Measurements from ENCODE around the gene YIPF4. TPM values are rescaled to one million over a fixed set of nuclear protein-coding genes. Genes with fewer than 3 reads are reported as not detected.
A peak's percentile ranks its signal among the peaks of the same experiment; 100 is the strongest.

The YIPF4 gene
- total and polyA plus RNA-seq, 2 of the 4 experiments (the other 2 are of a cell fraction) = 3.6 to 6.8 TPM

- ChIA-PET POLR2A (ENCODE audit: unreplicated experiment) (no interaction called here), CTCF (no interaction called here)
- H4K91ac ChIP-seq (ENCODE audit: insufficient read depth, low read depth, low read length) = no peak overlapping the region
- H3K36me3 ChIP-seq (ENCODE audit: control insufficient read depth, insufficient read depth, low read length) = peaks cover 12% of the 10 kb centered on the region
- no peak overlapping the region for H2BK20ac ChIP-seq (ENCODE audit: low read depth, low read length)
- H3K18ac ChIP-seq (ENCODE audit: low read depth, low read length) = no peak overlapping the region
- no peak overlapping the region for H2BK120ac ChIP-seq (ENCODE audit: low read depth, low read length)
- ATAC-seq (ENCODE audit: low read depth) (no peak), DNase-seq (no peak)
- peak overlapping the region; percentile 99 for H3K9ac ChIP-seq (ENCODE audit: low read depth, low read length)
- in situ Hi-C loops (cut with MboI; ENCODE audit: low sequenced_read_pairs) = no loop called here
- peak overlapping the region; percentile 86 for H3K23ac ChIP-seq (ENCODE audit: low read depth, low read length)
- intact Hi-C loops (cut with micrococcal nuclease) = no loop called here
- peak overlapping the region; percentile 98 for H3K4me2 ChIP-seq (ENCODE audit: low read depth, low read length)
- H3K4me3 ChIP-seq (ENCODE audit: insufficient read depth, low read depth, low read length) = peak overlapping the region; percentile 80
- H3K4ac ChIP-seq (ENCODE audit: low read depth, low read length) = peak overlapping the region; percentile 86
- H4K8ac ChIP-seq (ENCODE audit: low read depth in 2 of 2, low read length in 2 of 2) = peak overlapping the region; percentile 90 to 99
- TF ChIP-seq FOS (IDR thresholded peaks at IDR 0.05; ENCODE audit: low read depth, low read length) (no peak), CHD1 (IDR thresholded peaks at IDR 0.05; ENCODE audit: low read depth, low read length) (no peak), MAZ (IDR thresholded peaks at IDR 0.05; ENCODE audit: borderline replicate concordance, low read depth, low read length) (no peak), CTCF (conservative IDR thresholded peaks at IDR 0.05; ENCODE audit: low read depth, low read length) (no peak), MAFK (IDR thresholded peaks at IDR 0.05; ENCODE audit: low read depth, low read length) (no peak), CEBPB (IDR thresholded peaks at IDR 0.05; ENCODE audit: low read depth, low read length) (no peak), BHLHE40 (IDR thresholded peaks at IDR 0.05; ENCODE audit: low read depth, low read length) (no peak), RFX5 (IDR thresholded peaks at IDR 0.05; ENCODE audit: low read depth, low read length) (no peak), RCOR1 (IDR thresholded peaks at IDR 0.05; ENCODE audit: insufficient replicate concordance, low read length) (no peak), POLR2A (IDR thresholded peaks at IDR 0.05; ENCODE audit: low read depth, low read length) (no peak), NFE2L2 (IDR thresholded peaks at IDR 0.05; ENCODE audit: low read depth, low read length) (no peak), MXI1 (IDR thresholded peaks at IDR 0.05; ENCODE audit: borderline replicate concordance, low read depth, low read length) (no peak), SMC3 (IDR thresholded peaks at IDR 0.05; ENCODE audit: low read depth, low read length) (no peak), USF2 (IDR thresholded peaks at IDR 0.05; ENCODE audit: low read depth, low read length) (no peak), RAD21 (IDR thresholded peaks at IDR 0.05; ENCODE audit: low read length) (no peak), ELK1 (IDR thresholded peaks at IDR 0.05; ENCODE audit: borderline replicate concordance, low read depth, low read length) (no peak)
- H3K9me3 ChIP-seq (ENCODE audit: control insufficient read depth, insufficient read depth, low read length) = no peaks in the 10 kb centered on the region
- H2BK5ac ChIP-seq (ENCODE audit: low read depth, low read length, poor library complexity, severe bottlenecking) = peak overlapping the region; percentile 52
- dilution Hi-C loops (cut with HindIII; ENCODE audit: low sequenced_read_pairs, unreplicated experiment) = no loop called here
- peak overlapping the region; percentile 86 for H2AK9ac ChIP-seq (replicated peaks; ENCODE audit: low read depth, low read length, poor library complexity)
- no peaks in the 10 kb centered on the region for H3K27me3 ChIP-seq (ENCODE audit: control insufficient read depth, insufficient read depth, low read length)
- H2BK15ac ChIP-seq (ENCODE audit: low read depth, low read length) = no peak overlapping the region
- H3K4me1 ChIP-seq (ENCODE audit: control insufficient read depth, insufficient read depth, low read length) = 0 out of 2 replicates have a peak, but pooled peaks cover 2% of the 10 kb centered on the region
- peak overlapping the region; percentile 91 for H4K5ac ChIP-seq (ENCODE audit: low read depth, low read length)
- peak overlapping the region; percentile 74 for H3K56ac ChIP-seq (ENCODE audit: extremely low read depth, insufficient read depth, low read length)
- peak overlapping the region; percentile 95 for H3K27ac ChIP-seq (ENCODE audit: insufficient read depth, low read length)
- no CpG with 5 or more reads among the region's 6 CpGs for WGBS, 2 experiments (ENCODE audit: extremely low coverage in 2 of 2, insufficient read length in 1 of 2)
- peak overlapping the region; percentile 75; the same call in 1 of the 2 replicates for H2AK5ac ChIP-seq (ENCODE audit: low read depth, low read length)
- no TSS peak for BruUV-seq (replicated peaks)
- no peaks in the 10 kb centered on the region; the same call in 1 of the 2 replicates for H4K20me1 ChIP-seq (ENCODE audit: insufficient read depth, low read length)
- H2AFZ ChIP-seq (replicated peaks; ENCODE audit: low read length, poor library complexity) = peak overlapping the region; percentile 97
- peaks cover 4 to 22% of the 10 kb centered on the region in 2 experiments; a peak in 3 of 4 replicates for H3K79me1 ChIP-seq (ENCODE audit: low read depth in 1 of 2, low read length in 2 of 2)
- peak overlapping the region; percentile 33 for H3K14ac ChIP-seq (replicated peaks; ENCODE audit: low read depth, low read length)
- no peaks in the 10 kb centered on the region for H3K9me1 ChIP-seq (ENCODE audit: insufficient read depth, low read length)
These were observed 762 bp downstream of the YIPF4 start for GRCh38 chr2:32278478-32278853.

All from IMR-90 (cell line).